Stimulated activated CD4-positive, alpha-beta T cell treated with anti-CD3 and anti-CD28 coated beads, Interleukin-4, amount 100 ng/mL, for 48 hours (primary cell): ENCODE measurements around the gene CLTCL1.
"Not testable (repeated sequence)": the region's sequence is repeated elsewhere in the genome, so short reads cannot be mapped to it uniquely, and the experiment has no call there.

ENCODE experiments used
- DNase-seq, 2 donors: peaks; one replicate each; pipeline ENCODE4 v3.0.0-alpha.2; 2020; ENCODE audit warnings: low read depth in 2 of 2

CLTCL1 gene

DNA sequence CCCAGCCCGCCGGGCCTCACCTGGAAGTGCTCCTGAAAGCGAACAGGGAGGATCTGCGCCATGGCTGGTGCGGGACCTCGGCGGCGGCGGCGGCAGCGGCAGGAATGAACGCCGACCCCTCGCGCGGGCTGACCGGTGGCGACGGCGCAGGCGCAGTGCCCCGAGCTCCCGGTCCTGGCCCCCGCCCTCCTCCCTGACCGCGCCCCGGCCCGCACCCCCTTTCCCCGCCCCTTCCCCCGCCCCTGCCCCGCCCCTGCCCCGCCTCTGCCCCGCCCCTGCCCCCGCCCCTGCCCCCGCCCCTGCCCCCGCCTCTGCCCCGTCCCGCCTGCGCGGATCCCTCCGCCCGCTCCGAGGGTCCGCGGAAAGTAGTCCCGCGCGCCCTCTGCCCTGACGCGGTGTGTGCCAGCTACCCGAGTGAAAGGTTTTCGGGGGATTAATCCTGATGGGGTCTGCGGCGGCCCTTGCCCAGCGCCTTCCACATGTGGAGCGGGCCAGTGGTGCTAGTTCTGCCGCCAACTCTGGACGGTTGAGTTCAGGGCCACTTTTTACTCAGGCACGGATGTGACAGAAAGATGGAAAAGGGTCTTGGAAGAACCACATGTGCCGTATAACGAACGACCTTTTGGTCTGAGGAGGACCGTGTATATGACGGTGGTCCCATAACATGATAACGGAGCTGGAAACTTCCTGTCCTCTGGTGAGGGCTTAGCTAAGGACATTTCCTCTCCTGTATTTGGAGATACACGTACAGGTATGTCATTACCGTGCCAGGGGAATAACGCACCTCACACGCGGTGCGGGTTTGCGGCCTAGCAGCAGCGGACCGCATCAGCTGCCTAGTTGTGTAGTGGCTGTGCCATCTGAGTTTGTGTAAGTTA is at the start of gene CLTCL1:
CLTCL1 (minus strand) TSS at position 140 of the 878 bp plus-strand sequence; CDS start at position 62, 78 bp downstream.
- DNase-seq, result peak; percentile 61 to 66

DNA sequence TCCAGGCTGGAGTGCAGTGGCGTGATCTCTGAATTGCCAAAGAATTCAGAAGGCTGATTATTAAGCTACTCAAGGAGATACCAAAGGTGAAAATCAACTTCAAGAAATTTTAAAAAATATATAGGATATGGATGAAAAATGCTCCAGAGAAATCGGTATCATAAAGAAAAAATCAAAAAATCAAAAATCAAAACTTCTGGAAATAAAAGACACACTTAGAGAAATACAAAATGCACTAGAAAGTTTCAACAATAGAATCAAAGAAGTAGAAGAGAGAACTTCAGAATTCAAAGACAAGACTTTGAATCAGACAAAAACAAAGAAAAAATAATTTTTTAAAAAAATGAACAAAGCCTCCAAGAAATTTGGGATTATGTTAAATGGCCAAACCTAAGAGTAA is 45.6 kb upstream of the CLTCL1 start:
- no peak for DNase-seq

DNA sequence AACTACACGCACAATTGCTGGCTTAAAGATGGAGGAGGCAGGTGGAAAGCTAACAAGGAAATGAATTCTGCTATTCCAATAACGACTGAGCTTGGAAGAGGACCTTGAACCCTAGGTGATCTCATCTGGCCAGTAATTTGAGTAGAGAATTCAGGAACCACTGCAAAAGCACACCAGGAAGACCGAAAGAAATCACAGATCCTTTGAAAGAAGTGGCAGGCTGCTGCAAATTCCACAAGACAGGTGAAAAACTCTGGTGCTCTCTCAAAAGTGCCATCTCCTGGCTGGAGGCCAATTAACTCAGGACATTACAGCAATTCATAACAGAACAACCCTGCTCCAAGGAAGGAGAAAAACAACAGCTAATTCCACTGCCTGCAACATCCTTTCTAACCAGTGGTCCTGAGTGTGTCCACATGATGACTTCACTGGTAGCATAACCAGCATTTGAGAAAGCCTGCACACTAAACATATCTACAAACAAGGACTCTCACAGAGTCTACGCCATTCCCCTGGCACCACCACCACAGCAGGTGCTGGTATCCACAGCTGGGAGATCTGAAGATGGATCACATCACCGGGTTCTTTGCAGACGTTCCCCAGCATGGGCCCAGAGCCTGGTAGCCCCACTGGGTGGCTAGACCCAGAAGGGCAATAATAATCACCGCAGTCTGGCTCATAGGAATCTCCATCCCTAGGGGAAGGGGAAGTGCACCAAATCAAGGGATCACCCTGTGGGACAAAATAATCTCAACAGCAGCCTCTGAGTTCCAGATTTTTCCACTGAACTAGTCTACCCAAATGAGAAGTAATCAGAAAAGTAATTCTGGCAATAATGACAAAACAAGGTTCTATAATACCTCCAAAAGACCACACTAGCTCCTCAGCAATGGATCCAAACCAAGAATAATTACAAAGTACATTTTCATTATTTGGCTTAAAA is 44.9 kb upstream of the CLTCL1 start:
- DNase-seq, result no peak

DNA sequence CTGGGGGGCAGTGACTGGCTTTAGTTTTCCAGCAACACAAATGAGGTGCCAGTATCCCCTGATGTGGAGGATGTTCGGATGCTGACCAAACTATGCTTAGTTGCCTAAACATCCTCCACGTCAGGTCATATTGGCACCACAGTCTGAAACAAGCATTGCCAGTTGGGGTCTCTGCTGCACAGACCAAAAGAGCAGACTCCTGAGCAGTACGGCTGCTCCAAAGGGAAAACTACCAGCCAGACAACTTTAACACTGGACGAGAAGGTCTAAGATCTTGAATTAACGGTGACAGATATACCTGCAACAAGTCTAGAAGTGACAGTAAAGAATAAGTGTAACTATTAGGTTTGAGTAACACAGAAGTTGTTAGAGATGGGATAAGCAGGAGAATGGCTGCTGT is 40.5 kb upstream of the CLTCL1 start:
- no peak for DNase-seq

DNA sequence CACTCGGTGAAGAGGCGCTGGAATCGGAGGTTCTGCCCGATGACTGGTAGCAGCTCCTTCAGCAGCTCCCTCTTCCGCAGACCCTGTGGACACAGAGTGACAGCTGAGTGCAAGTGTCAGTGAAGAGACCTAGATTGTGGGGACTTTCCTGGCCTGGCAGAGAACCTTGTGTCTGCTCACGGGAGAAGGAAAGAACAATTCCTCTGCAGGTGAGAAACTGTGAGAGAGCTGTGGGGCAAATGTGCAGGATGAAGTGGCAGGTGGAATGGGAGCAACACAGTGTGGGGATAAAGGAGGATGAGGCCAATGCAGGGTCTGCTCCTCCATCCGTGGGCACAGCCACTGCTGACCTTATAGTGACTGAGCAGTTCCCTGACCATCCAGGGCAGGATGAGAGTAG is 40.0 kb upstream of the CLTCL1 start:
- DNase-seq, result no peak

DNA sequence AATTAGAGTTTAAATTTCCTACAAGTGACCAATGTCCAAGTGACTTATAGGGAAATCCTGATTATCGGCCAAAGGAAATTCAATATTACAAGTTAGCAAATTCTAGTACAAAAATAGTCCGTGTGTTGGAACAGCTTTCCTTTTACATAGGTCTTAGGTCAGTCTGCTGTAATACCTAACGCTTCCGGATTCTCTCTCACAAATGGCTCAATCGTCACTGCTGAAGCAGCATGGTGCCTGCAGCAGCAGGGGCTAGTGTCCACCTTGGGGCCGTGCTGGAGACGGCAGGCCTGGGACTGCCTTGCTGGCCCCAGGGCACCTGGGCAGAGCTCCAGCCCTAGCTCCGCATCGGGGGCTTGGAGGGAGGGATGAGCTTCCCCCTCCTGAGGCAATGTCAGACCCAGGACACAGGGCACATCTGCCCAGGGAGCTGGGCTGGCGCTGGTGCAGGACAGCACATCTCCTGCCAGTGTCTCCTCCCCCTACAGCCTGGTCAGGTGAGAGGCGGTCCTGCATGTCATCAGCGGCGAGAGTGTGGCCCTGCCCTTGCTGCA is 39.4 kb upstream of the CLTCL1 start:
- no peak for DNase-seq

DNA sequence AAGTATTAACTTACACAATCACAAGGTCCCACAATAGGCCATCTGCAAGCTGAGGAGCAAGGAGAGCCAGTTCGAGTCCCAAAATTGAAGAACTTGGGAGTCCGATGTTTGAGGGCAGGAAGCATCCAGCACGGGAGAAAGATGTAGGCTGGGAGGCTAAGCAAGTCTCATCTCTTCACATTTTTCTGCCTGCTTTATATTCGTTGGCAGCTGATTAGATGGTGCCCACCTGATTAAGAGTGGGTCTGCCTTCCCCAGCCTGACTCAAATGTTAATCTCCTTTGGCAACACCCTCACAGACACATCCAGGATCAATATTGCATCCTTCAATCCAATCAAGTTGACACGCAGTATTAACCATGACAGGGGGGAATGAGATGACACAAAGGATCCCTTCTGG is 38.7 kb upstream of the CLTCL1 start:
- not testable (repeated sequence) for DNase-seq

DNA sequence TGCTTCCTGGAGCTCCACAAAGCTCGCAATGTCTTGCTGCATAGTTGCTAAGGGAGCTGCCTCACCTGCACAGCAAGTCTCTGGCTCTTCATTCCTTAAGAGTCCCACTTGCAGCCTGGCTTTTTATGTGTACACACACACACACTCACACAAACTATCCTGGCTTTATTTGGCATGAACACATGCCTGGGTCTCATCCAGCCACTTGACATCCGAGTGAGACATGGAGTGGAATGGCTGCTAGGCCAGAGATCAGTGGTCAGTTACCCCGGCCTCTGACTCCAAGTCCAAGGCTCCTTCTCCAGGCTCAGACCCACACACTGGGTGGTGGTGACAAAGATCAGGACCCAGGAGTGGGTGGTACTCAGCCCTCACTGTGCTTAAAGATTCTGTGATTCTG is 37.9 kb upstream of the CLTCL1 start:
- DNase-seq, result no peak

DNA sequence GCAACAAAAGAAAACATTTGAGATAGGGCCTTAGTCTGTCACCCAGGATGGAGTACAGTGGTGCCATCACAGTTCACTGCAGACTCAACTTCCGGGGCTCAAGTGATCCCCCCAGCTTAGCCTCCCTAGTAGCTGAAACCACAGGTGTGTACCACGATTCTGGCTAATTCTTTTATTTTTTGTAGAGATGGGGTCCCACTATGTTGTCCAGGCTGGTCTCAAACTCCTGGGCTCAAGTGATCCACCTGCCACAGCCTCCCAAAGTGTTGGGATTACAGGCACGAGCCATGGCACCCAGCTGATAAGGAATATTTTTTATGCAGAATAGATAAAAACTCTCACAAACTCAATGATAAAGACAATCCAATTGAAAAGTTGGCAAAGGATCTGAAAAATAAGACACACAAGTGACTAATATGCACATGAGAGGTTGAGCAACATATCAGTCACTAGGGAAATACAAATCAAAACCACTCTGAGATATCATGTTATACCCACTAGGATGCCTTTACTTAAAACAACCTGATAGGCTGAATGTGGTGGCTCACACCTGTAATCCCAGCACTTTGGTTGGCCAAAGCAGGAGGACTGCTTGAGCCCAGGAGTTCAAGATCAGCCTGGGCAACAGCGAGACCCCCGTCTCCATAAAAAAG is 33.9 kb upstream of the CLTCL1 start:
- DNase-seq, result no peak

DNA sequence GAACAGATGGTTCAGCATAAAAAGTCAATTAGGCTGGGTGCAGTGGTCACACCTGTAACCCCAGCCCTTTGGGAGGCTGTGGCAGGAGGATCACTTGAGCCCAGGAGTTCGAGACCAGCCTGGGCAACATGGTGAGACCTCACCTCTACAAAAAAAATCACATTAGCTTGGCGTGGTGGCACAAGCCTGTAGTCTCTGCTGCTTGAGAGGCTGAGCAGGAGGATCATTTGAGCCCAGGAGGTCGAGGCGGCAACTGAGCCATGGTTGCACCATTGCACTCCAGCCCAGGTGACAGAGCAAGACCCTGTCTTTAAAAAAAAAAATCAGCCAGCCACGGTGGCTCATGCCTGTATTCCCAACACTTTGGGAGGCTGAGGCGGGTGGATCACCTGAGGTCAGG is 31.9 kb upstream of the CLTCL1 start:
- not testable (repeated sequence) for DNase-seq

DNA sequence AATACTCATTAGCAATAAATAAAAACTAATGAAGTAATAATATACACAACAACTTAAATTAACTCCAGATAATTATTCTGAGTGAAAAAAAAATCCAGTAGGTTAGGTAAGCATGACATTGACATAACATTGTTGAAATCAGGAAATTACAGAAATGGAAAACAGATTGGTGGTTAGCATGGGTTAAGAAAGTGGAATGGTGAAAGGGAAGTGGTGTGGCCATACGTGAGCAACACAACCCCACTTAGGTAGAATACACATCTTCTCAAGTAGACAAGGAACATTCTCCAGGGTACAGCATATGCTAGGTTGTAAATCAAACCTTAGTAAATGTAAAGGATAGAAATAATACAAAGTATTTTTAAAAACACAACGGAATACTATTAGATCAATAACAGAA is 30.2 kb upstream of the CLTCL1 start:
- no peak for DNase-seq

DNA sequence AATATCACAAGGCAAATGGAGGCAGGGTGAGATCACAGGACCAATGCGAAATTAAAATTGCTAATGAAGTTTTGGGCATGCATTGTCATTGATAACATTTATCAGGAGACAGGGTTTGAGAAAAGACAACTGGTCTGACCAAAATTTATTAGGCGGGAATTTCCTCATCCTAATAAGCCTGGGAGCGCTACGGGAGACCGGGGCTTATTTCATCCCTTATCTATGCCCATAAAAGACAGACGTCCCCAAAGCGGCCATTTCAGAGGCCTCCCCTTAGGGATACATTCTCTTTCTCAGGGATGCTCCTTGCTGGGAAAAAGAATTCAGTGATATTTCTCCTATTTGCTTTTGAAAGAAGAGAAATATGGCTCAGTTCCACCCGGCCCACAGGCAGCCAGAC is 28.6 kb upstream of the CLTCL1 start:
- DNase-seq, result not testable (repeated sequence)

DNA sequence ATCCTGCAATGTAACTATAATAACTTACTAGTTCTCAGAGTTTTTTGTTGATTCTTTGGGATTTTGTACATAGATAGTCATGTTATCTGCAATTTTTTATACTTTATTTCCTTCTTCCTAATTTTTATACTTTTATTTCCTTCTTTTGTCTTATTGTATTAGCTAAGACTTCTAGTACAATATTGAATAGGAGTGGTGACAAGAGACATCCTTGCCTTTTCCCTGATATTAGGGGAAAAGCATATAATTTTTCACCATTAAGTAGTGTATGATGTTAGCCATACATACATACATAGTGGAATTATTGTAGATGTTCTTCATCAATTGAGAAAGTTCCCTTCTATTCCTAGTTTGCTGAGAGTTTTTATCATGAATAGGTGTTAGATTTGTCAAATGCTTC is 27.8 kb upstream of the CLTCL1 start:
- DNase-seq, result no peak

DNA sequence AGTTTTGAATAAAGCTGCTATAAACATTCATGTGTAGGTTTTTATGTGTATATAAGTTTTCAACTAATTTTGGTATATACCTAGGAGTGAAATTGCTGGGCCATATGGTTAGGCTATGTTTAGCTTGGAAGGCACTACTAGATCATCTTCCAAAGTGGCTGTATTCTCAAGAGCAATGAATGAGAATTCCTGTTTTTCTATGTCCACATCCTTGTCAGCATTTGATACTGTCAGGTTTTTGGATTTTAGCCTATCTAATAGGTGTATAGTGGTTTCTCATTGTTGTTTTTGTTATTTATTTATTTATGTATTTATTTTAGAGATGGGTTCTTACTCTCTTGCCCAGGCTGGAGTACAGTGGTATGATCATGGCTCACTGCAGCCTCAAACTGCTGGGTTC is 26.3 kb upstream of the CLTCL1 start:
- no peak for DNase-seq

DNA sequence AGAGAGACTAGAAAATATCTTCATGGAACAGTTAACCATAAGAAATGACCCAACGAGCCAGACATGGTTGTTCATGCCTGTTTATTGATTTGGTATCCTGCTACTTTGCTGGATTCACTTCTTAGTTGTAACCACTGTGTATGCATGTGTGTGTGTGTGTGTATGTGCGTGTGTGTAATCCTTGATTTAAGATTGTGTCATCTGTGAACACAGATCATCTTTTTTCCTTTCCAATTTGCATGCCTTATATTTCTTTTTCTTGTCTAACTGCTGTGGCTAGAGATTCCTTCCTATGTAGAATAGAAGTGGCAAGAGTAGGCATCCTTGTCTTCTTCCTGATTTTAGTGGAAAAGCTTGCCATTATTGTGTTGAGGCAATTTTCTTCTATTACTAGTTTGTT is 16.4 kb upstream of the CLTCL1 start:
- no peak for DNase-seq

DNA sequence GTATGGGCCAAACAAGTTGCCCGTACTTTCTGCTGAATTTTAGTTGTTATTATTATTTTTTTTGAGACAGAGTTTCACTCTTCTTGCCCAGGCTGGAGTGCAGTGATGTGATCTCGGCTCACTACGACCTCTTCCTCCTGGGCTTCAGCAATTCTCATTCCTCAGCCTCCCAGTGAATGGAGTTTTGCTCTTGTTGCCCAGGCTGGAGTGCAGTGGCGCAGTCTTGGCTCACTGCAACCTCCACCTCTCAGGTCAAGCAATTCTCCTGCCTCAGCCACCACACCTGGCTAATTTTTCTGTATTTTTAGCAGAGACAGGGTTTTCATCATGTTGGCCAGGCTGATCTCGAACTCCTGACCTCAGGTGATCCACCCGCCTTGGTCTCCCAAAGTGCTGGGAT is 15.0 kb upstream of the CLTCL1 start:
- not testable (repeated sequence) for DNase-seq

DNA sequence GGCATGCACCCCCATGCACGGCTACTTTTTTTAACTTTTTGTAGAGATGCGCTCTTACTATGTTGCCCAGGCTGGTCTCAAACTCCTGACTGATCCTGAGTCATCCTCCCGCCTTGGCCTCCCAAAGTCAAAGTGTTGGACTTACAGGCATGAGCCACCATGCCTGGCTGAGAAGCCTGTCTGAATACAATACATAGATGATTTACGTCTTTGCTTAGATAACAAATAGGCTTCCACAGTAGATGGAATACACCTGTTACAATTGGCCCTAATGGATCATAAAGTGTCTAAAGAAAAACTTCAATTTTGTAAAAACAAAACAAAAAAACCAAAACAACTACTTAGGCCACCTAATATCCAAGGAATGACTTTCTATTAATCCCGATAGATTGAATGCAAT is 13.0 kb upstream of the CLTCL1 start:
- no peak for DNase-seq

DNA sequence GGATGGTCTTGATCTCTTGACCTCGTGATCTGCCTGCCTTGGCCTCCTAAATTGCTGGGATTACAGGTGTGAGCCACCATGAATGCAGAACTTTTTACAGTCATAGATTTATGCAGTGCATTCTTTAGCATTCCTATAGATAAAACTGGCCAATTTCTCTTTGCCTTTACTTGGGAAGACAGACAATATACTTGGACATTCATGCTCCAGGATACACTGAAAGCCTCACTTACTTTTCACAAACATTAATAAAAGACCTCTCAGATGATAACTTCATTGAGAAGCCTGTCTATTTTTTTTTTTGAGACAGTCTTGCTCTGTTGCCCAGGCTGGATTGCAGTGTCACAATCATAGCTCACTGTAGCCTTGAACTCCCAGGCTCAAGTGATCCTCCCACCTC is 12.3 kb upstream of the CLTCL1 start:
- no peak for DNase-seq

DNA sequence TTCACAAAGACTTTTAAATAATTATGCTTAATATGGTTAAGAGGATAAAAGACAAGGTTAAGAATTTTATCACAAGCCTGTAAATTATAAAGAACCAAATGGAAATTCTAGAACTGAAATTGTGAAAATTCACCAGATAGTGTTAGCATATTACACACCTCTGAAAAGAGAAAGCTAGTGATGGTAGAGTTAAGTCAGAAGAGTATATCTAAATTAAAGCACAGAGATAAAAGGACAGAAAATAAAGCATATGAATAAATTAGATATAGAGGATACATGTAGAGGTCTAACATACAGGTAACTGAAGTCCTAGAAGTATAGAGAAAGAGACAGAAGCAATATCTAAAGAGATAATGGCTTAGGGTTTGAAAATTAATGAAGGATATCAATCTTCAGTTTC is 4.2 kb upstream of the CLTCL1 start:
- DNase-seq, result no peak

DNA sequence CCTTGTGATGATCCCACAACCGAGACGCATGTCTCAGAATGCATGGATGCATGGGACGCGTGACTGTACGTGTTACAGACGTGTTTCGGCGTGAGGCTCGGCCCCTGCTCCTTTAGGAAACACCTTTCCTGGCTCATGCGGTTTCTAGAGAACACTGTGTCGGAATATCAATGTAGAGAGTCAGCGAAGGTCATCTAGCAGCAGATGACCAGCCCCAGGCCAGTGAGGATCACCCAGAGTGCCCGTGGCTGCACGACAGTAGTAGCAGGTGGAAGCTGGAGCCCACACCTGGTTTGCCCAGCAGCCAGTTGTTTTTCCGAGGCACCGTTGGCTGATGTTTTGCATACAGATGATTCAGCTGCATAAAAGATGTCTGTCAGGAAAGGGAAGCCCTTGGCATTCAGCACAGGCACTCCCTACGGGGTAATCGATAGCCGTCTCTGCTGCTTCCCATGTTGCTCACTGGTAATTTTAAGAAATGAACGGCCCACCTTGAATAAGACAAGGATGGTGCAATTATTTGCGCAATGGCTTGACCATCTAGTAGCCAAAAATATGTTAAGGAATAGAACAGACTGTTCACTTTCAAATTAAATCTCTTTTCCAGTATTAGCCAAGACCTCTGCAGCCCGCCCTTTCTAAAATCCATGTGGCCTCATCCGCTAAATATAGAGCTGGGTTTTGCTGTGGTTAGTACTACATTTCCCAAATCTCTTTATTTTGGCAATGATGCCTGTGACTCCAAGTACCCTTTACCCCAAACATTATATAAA is 1.1 kb upstream of the CLTCL1 start:
- DNase-seq, result no peak

DNA sequence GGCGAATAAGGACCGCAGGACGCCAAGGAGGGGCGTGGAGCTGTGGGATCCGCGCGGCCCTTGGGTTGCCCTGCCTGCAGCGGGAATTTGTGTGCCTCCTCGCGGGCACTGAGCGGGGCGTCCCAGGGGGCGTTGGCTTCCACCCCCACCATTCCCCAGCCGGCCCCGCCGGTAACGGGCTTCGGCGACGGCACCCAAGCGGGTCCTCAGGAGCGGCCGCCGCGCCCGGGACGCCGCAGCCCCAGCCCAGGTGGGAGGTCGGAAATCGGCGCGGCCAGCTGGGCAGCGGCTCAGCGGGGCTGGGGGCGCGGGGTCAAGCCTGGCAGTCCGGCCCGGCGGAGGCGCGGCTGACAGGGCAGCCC is 320 bp downstream of the CLTCL1 start:
- DNase-seq, result peak; percentile 8 to 20
